ENCODE results near the gene CEACAM1. TPM values are rescaled to one million over a fixed set of nuclear protein-coding genes. Genes with fewer than 3 reads are reported as not detected.

Gene CEACAM1
- total RNA-seq, 1 experiment from 2014 or later = 1.5 TPM

DNA sequence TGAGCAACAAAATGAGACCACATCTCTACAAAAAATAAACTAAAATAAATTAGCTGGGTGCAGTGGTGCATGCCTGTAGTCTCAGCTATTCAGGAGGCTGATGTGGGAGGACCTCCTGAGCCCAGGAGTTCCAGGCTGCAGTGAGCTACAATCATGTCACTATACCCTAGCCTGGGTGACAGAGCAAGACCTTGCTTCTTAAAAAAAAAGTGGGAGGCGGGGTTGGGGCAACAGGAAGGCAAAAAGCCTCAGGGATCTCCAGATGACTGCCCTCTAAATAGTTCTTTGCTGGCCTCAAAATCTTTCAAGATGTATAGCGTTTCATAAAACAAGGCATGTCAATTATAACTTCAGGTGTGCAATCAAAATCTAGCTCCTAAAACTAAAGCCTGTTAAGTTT, 48.0 kb upstream of the CEACAM1 start:
- H3K18ac ChIP-seq (ENCODE audit: insufficient read length, low read depth, low read length) = no peak overlapping the region
- no peak overlapping the region for H3K14ac ChIP-seq (ENCODE audit: insufficient read depth, low read length)
- H3K27ac ChIP-seq (ENCODE audit: insufficient read length, low read depth, low read length) = no peak overlapping the region
- H3K9ac ChIP-seq (ENCODE audit: extremely low read depth, insufficient read length, low read length) = no peak overlapping the region
- H3K79me1 ChIP-seq (ENCODE audit: insufficient read depth, low read depth, low read length, poor library complexity, severe bottlenecking) = no peaks in the 10 kb centered on the region
- Mint-ChIP-seq H3K4me1 (peaks cover 0 to 10% of the 10 kb centered on the region in 2 experiments; a peak in 2 of 4 replicates), H3K36me3 (ENCODE audit: insufficient read depth in 1 of 3, low read depth in 3 of 3) (no peaks in the 10 kb centered on the region), H3K4me3 (no peak overlapping the region), H3K27ac (no peak overlapping the region), H3K9me3 (peaks cover 0 to 73% of the 10 kb centered on the region in 2 experiments; a peak in 3 of 5 replicates), H3K27me3 (ENCODE audit: low read depth) (peaks cover 21% of the 10 kb centered on the region)
- H3K23ac ChIP-seq (ENCODE audit: insufficient read length, low read depth, low read length) = no peak overlapping the region
- no peak overlapping the region for H2BK15ac ChIP-seq (ENCODE audit: low read depth, low read length)
- H4K8ac ChIP-seq (replicated peaks; ENCODE audit: insufficient read length, low read depth, low read length) = no peak overlapping the region
- H4K5ac ChIP-seq (ENCODE audit: insufficient read length, low read depth, low read length) = no peak overlapping the region
- no peaks in the 10 kb centered on the region for H3K27me3 ChIP-seq (ENCODE audit: insufficient read depth, low read length)
- no peaks in the 10 kb centered on the region for H3K4me1 ChIP-seq (ENCODE audit: insufficient read depth, low read length)
- WGBS (ENCODE audit: extremely low coverage, insufficient read length, low lambda C conversion rate) = no CpG with 5 or more reads among the region's 2 CpGs
- H3K56ac ChIP-seq (ENCODE audit: insufficient read length, low read depth, low read length) = no peak overlapping the region
- H2AK5ac ChIP-seq (ENCODE audit: insufficient read length, low read length) = no peak overlapping the region
- H3K79me2 ChIP-seq (ENCODE audit: insufficient read depth, low read length) = no peaks in the 10 kb centered on the region
- no peak for DNase-seq
- no peak overlapping the region for H3K4ac ChIP-seq (ENCODE audit: low read depth, low read length)
- H2BK5ac ChIP-seq (ENCODE audit: insufficient read length, low read length) = no peak overlapping the region
- no peak for TF ChIP-seq CTCF (conservative IDR thresholded peaks at IDR 0.05)
- H2BK12ac ChIP-seq (ENCODE audit: insufficient read length, low read depth, low read length) = no peak overlapping the region
- H3T11ph ChIP-seq (ENCODE audit: low read length) = no peak overlapping the region
- no peaks in the 10 kb centered on the region for H4K20me1 ChIP-seq (ENCODE audit: control insufficient read depth, insufficient read depth, insufficient read length)
- no peaks in the 10 kb centered on the region for H3K23me2 ChIP-seq (ENCODE audit: insufficient read length, low read depth, low read length, poor library complexity, severe bottlenecking)
- H3K4me2 ChIP-seq (ENCODE audit: insufficient read depth, insufficient read length, low read length) = no peak overlapping the region
- no peak overlapping the region for H2BK20ac ChIP-seq (ENCODE audit: low read depth, low read length, poor library complexity, severe bottlenecking)
- no peak overlapping the region for H4K91ac ChIP-seq (ENCODE audit: insufficient read length, low read depth, low read length)
- H2BK120ac ChIP-seq (ENCODE audit: low read depth, low read length, poor library complexity, severe bottlenecking) = no peak overlapping the region
- no peak overlapping the region for H2AFZ ChIP-seq (ENCODE audit: low read length)
- no peaks in the 10 kb centered on the region for H3K9me3 ChIP-seq (ENCODE audit: control insufficient read depth, low read depth, low read length)
